GM23248 (cell line): ENCODE results near the gene IQCM.

Experiments used
- EZH2 ChIP-seq: fragments of 200-600 bp; sonication (generic); IDR thresholded peaks from 2 replicates; pipeline ENCODE4 v1.6.1; 2018; ENCODE audit warnings: antibody characterized with exemption, mild to moderate bottlenecking; ENCODE audit not compliant: insufficient read depth, poor library complexity, severe bottlenecking
- EZH2phosphoT487 ChIP-seq: fragments of 200-600 bp; sonication (generic); IDR thresholded peaks from 2 replicates; pipeline ENCODE4 v1.6.1; 2018; ENCODE audit warnings: antibody characterized with exemption, moderate library complexity, mild to moderate bottlenecking, low read depth; ENCODE audit not compliant: insufficient read depth

GRCh38 chr4:149749784-149750183 lies 65.9 kb downstream of the IQCM start:
- TF ChIP-seq EZH2 (no peak), EZH2phosphoT487 (no peak)
